HG03457 (cell line): ENCODE measurements around the gene STN1.
A peak's percentile ranks its signal among the peaks of the same experiment; 100 is the strongest.

Experiments used
- ATAC-seq: cut with Tn5 transposase; IDR thresholded peaks from one replicate; pipeline ENCODE4 v1.9.1; 2021; ENCODE audit warnings: moderate number of reproducible peaks; ENCODE audit not compliant: unreplicated experiment

Gene STN1, protein sequence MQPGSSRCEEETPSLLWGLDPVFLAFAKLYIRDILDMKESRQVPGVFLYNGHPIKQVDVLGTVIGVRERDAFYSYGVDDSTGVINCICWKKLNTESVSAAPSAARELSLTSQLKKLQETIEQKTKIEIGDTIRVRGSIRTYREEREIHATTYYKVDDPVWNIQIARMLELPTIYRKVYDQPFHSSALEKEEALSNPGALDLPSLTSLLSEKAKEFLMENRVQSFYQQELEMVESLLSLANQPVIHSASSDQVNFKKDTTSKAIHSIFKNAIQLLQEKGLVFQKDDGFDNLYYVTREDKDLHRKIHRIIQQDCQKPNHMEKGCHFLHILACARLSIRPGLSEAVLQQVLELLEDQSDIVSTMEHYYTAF

DNA sequence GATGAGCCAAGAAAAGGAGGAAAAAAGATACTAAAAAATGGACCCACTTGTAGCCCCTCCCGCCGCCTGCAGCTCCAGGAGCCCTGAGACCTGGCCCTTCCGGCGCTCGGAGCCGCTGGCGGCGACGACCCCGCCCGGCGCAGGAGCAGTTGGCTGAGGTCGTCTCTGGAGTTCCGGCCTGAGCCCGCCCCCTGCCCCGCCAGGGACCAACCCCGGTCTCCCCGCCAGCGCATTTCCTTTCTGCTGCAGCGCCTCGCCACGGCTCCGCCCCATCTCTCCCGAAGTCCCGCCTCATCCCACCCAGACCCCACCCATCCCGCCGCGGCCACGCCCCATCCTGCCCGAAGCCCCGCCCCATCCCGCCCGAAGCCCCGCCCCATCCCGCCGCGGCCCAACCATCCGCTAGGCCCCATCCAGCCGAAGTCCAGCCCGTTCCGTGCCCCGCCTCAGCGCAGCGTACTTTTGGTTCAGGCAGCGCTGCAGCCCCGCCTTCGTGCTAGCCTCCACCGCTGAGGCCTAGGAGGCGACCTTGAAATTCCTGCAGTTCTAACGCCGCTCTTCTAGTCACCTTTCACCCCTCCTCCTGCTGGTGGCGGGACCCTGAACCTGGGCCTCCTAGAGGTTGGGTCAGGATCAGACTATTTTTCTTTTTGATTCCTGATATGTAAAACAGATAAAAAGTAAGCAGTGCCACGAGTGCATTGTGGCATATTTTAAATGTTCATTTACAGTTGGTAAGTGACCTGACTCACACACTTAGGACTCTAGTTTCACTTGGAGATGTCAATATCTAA, at the start of gene STN1:
Gene STN1 (minus strand): TSS at position 132 of the 794 bp plus-strand sequence. CDS start 590 bp downstream, outside the sequence.
- ATAC-seq = peak; percentile 85

DNA sequence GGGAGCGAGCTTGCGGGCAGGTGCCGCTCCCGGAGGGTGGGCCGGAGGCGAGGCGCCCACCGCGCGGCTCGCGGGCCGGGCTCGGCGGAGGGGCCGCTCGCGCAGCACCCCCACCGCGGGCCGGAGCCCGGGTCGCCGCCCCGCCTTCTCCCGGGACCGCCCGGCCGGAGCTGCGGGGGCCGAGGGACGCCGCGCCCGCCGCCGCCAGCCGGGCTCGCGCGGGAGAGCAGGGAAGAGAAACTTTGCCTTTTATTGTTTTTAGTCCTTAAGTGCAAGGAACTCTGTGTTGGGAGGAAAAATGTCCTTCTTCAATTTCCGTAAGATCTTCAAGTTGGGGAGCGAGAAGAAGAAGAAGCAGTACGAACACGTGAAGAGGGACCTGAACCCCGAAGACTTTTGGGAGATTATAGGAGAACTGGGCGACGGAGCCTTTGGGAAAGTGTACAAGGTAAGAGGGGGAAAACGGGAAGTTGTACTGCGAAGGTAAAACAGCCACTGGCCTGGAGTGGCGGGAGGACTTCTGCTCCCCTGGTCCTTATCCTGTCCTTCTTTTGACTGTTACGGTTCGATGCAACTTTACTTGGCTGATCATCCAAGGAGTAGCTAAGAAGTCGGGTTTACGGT, 49.6 kb upstream of the STN1 start:
- ATAC-seq = peak; percentile 43

GRCh38 chr10:103966671-103967447, 48.9 kb upstream of the STN1 start, which contains the start of gene SLK:
Gene SLK, plus strand, starts transcription at chr10:103967140. Its CDS starts 606 bp downstream, at chr10:103967746.
- ATAC-seq = peak; percentile 58

DNA sequence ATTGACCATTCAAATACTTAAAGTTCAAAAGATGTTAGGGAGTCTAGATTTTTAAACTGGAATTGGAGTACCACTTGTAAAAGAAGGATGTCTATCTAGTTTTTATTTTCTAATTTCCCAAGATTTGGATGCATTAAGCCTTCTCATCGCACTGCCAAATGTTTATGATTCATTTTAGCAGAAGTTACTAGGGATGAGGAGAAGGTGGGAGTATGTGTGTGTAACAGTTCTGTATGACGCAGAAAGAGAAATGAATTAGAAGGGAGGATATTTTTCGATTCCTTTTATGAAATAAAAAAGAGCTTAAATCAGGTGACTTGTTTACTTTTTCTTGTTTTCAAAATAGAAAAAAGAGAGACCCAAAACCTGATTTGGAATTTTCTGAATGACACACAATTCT, 42.1 kb upstream of the STN1 start:
- ATAC-seq = no peak

DNA sequence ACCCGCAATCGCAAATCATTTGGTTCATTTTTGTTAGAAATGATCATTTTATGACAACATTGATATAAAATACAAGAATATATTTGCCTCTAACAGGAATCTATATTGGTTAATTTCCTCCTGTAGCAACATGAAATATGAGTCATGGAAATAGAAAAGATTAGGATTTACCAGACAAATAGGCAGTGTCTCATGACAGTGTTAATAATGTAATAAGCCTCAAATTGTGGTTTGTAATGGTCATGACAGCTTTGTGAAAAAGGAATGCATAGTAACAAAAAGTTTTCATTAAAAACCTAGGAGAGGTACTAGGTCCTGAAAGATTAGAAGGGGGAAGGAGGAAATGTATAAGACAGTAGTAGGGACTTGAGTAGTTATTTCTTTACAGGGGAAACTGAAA, 41.0 kb upstream of the STN1 start:
- no peak for ATAC-seq

DNA sequence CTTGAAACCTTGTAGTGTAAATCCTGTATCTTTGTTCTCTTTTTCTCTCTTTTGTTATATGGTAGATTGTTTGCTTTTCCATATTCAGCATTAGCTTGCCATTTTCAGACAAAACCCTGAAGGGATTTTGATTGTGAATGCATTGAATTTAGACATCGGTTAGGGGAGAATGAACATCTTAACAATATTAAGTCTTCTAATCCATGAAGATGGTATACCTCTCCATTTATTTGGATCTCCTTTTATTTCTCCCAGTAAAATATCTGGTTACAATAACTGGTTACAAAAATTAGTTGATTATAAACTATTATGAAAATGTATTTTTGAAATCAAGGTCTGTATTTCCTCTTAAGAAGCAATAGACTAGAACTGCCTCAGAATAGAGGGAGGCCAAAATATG, 36.6 kb upstream of the STN1 start:
- no peak for ATAC-seq

DNA sequence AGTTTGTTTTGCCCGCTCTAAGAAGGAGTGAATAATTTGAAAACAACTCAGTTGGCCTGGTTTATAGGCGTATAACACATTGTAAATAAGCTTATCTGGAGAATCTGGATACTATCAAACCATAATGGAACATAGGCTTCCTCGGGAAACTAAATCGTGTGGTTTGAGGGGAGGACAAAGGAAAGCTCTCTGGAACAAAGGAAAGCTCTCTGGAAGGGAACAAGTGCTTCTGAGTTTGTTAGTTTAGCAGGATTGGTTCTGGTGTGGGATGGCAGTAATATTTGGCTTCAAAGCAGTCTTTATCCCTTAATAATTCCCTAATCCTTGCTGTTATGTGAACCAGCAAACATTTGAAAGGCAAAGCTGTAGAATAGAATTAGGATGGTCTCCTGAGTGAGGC, 34.0 kb upstream of the STN1 start:
- ATAC-seq = no peak

- ATAC-seq = no peak
Observed at GRCh38 chr10:103951183-103951582, 33.2 kb upstream of the STN1 start.

DNA sequence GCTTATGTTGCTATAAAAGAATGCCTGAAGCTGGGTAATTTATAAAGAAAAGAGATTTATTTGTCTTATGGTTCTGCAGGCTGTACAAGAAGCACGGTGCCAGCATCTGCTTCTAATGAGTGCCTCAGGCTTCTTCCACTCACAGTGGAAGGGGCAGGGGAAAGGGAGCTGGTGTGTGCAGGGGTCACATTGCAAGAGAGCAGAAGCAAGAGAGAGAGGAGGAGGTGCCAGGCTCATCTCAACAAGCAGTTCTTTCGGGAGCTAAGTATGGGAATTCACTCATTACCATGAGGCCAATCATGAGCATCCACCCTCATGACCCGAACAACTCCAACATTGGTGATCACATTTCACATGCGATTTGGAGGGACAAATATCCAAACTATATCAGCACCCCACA, 31.7 kb upstream of the STN1 start:
- ATAC-seq = no peak

- ATAC-seq = no peak
Observed at GRCh38 chr10:103947799-103948516, 30.0 kb upstream of the STN1 start.

- no peak for ATAC-seq
Observed at GRCh38 chr10:103942866-103943265, 24.9 kb upstream of the STN1 start.

DNA sequence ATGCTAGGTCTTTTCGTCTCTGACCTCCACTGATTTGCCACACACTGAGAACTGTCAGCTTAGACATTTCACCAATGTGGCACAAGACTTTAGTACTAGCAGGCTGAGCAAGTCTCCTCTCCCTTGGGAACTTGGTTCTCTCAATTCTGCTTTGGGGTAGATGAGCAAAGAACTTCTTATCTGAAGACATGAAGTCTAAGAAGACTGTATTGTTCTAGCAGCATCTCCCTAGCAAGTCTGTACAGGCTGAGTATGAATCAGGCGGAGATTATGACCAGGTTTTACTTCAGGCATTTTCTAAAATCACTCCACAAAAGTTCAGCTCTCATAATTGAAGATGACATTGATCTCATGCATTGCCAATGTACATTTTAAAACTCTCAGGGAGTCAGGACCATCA, 23.8 kb upstream of the STN1 start:
- ATAC-seq = no peak

DNA sequence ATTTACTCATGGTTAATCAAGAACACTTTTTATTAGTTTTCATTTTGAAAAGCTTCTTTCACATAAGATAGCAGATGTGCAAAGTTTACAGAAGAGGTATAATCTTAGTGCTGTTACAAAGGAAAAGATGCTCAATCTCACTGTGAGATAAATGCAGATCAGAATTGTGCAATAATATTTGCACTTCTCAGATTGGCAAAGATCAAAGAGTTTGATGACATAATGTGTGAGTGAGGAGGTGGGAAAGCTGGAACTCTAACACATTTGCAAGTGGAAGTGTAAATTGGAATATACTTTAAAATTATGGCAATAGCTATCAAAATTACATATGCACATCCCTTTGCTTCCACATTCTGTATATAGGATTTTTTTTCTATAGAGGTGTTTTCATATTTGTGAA, 21.5 kb upstream of the STN1 start:
- no peak for ATAC-seq

GRCh38 chr10:103936022-103936421, 18.0 kb upstream of the STN1 start:
- ATAC-seq = no peak

DNA sequence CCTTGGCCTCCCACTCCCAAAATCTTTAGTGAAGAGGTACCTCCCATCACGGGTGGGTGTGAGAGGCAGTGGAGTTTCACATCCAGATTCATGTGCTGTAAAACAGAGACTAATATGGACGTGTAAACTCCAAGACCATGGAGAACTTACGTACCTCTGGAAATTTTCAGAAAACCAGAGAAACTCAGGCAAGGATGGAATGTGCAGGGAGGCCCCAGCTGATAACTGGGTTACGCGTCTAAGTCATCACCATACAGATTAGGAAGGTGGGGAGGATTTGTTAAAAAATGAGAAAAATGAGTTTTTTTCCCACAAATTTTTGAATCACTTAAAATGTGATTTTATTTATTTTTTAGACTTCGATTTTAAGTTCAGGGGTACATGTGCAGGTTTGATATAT, 16.3 kb upstream of the STN1 start:
- no peak for ATAC-seq

GRCh38 chr10:103933557-103934121, 15.7 kb upstream of the STN1 start:
- no peak for ATAC-seq

GRCh38 chr10:103932971-103933370, 15.0 kb upstream of the STN1 start:
- ATAC-seq = no peak

DNA sequence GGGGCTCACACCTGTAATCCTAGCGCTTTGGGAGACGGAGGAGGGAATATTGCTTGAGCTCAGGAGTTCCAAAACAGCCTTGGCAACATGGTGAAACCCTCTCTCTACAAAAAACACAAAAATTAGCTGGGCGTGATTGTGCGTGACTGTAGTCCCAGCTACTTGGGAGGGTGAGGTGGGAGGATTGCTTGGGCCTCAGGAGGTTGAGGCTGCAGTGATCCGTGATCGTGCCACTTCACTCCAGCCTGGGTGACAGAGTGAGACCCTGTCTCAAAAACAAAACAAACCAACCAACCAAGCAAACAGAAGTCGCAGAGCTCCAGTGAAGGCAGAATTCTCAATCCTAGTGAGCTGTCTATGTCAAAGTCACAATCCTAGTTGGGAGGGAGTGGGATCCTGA, 14.3 kb upstream of the STN1 start:
- no peak for ATAC-seq

DNA sequence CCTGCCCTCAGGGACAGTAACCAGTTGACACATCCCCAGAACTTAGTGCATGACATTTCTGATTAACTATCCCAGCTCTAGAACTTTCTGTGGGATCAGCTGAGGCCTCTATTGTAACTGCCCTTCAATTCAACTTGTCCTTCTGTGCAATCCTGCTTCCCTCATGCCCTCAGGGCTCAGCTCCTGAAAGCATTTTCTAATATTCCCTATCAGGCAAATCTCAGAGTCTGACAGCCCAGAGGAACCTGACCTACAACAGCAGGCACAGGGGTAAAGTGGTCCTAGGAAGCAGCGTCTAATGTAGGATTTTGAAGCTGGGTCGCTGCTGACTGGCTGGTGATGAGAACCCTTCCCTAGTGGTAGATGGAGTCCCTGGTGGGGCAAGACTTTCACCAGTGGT, 13.6 kb upstream of the STN1 start:
- no peak for ATAC-seq

GRCh38 chr10:103930881-103931280, 12.9 kb upstream of the STN1 start:
- no peak for ATAC-seq
